Skin epidermis (tissue), 12 donors: ENCODE data around the gene NDUFA8.
"Not testable (repeated sequence)": the region's sequence is repeated elsewhere in the genome, so short reads cannot be mapped to it uniquely, and the experiment has no call there.

Source experiments
- H3K27ac ChIP-seq, 21 experiments: fragments of 200-600 bp; sonication (generic) in 11 of 21; one replicate each; pipeline ENCODE4 v1.5.0; 2020; ENCODE audit warnings: mild to moderate bottlenecking in 3 of 21, inconsistent platforms in 2 of 21, moderate library complexity in 2 of 21
- H3K4me3 ChIP-seq, 7 experiments: fragments of 200-600 bp; sonication (generic) in 2 of 7; one replicate each; pipeline ENCODE4 v1.5.0; 2020; ENCODE audit warnings: inconsistent platforms in 2 of 7, mild to moderate bottlenecking in 2 of 7, moderate library complexity in 1 of 7

The NDUFA8 gene

DNA sequence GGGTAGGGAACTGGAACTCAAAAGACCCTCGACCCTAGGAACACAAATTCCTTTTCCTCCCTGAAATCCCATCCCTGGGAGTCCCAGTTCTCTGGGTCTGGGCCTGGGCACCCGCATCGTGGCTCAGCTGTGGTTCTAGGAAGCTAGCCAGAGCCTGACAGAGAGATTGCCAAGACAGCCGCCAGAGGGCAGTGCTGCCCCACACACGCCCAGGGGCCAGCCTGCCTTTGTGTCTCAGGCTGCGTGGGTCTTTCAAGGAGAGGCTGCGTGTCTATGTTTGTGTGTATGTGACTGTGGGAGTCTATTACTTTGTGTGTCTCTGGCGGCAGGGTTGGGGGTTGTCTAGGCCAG lies 34.4 kb downstream of the NDUFA8 start:
- H3K27ac ChIP-seq = no peak overlapping the region

DNA sequence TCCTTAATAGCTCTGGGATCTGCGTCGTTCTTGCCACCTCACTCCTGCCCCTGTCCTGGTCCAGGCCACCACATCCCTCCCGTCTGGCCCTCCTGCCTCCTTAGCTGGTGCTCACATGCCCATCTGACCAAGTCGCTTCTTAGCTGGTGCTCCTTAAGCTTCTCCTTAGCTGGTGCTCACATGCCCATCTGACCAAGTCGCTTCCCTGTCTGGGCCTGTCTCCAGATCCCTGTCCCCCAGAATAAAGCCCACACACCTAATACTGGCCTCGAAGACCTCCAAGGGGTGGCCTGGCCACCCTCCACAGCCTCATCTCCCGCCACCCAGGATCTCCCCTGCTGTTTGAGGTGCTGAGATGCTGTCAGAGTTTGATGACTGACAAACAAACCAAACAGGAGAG lies 35.1 kb downstream of the NDUFA8 start:
- Histone ChIP-seq H3K27ac (no peak overlapping the region), H3K4me3 (no peak overlapping the region)

More for the DNA sequence above, 34.4 kb downstream of the NDUFA8 start:
- no peak overlapping the region for H3K4me3 ChIP-seq

DNA sequence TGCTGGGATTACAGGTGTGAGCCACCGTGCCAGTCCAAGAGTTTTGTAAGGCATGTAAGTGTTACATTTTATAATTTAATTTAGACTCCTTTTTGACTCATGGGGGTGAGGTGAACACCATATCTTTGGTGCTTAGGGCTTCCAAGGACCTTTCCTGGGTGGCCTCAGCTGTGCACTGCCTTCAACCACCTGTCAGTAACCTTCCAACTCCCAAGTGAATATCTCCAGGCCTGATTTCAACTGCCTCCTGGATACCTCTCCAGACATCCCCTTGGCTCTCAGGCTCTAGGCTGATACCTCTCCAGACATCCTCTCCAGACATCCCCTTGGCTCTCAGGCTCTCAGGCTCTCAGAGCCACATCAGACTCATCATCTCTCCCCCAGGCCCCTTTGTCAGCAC lies 35.5 kb downstream of the NDUFA8 start:
- H3K27ac ChIP-seq = no peak overlapping the region
- no peak overlapping the region for H3K4me3 ChIP-seq

DNA sequence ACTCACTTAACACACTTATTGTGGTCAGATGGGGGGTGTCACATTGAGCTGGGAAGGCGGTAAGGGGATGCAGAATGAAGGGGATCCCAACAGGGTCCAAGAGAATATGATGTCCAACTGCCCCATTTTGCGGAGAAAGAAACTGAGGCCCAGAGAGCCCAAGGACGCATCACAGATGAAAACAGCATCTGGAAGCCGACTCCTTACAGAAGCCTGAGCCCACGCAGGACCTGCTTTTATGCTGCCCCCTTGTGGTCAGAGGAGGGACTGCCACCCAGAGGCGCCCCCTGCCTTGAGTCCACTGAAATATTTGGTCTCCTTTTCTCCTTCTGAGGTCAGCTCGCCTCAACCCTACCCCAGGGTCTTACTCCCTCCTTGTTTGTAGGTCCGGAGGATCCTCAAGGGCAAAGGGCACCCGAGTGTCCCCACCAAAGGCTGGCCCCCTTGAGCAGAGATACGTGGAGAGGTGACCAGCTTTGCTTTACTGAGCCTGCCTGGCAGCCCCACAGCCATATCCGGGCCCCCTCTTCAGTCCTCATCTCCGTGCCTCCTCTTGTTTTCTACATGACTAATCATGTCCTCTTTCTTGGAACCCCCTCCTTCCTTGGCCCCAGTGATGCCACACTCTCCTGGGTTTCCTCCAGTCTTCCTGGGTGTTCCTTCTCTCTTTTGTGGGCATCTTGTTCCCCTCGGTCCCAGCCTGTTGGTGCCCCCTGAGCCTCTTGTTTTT lies 36.5 kb downstream of the NDUFA8 start:
- Histone ChIP-seq H3K27ac (no peak overlapping the region), H3K4me3 (no peak overlapping the region)

DNA sequence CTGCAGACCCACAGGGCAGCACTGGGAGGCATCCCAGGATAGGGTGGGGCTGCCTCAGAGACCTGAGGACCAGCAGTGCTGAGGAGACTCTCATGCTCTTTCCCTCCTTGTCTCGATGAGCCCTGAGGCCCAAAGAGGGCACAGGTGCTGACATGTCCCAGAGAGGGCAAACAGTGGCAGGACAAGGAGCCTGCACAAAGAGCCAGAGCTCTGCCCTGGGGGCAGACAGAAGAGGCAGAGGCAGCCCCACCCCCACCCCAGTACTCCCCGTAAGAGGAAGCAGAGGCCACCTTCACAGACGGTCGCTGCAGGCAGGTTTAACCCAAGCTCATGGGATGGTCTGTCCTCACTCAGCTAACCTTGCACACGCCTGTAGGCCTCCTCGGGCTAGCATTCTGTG lies 37.1 kb downstream of the NDUFA8 start:
- Histone ChIP-seq H3K4me3 (no peak overlapping the region), H3K27ac (no peak overlapping the region)

DNA sequence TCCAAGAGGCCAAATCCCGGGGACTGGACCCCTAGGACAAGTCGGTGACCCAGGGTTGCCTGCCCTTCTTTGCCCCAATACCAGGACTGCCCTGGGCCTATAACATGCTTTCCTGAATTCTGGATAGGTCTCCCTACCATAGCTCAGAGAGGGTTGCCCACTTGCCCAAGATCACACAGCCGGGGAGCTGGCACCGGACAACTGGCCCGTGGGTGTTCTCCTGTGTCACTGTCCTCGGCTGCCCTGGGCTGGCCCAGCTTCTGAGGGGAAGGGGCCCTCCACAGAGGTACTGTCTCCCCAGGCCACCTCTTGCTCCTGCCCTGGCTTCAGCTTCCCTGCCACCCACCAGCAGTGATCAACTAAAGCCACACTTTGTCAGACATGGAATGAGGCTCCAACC lies 37.6 kb downstream of the NDUFA8 start:
- H3K27ac ChIP-seq = no peak overlapping the region
- H3K4me3 ChIP-seq = no peak overlapping the region

DNA sequence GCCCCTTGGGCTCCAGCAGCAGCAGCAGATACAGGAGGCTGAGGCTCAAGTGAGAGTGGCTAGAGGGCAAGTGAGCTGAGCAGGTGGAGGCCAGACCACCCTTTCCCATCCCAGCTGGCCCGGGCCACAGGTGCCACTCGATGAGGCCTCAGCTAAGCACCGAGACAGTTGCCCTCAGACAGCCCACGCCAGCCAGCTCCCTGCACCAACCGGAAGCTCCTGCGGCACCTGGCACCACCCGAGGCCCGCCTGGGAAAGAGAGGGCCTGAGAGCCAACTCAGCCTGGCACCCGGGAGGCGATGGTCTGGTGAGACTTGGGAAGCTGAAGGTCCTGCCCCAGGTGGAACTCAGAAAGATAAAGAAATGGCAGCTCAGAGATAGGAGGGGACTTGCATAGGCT lies 38.2 kb downstream of the NDUFA8 start:
- no peak overlapping the region for H3K4me3 ChIP-seq
- no peak overlapping the region for H3K27ac ChIP-seq

DNA sequence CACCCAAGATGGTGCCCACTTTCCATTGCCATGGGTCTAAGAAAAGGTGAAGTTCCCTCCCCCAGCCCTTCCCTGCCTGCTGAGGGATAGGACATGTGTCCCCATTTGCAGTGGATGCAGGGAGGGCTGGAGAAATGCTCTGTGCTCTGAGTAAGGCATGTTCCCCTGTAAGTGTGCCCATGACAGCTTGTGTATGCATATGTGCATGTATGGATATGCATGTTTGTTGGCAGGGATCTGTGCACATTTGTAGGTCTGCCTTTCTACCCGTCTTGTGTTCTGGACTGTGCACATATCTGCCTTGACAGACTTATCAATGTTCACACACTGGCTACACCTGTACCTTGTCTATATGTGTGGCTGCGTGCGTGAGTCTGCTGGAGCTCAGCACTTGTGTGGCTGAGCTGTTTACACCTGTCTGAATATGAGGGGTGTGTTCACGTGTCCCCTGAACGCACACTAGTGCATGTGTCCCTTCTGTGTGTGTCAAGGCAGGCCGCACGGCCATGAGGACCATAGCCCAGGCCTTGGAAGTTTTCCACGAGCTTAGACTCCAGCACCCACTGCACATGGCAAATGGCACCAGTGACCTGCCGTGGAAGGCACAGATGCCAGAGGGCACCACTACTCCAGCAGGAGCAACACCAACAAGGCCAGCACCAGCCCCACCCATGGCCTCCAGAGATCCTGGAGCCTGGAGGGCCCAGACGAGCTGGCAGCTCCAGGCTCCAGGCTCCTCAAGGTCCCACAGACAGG lies 39.1 kb downstream of the NDUFA8 start:
- Histone ChIP-seq H3K4me3 (no peak overlapping the region), H3K27ac (no peak overlapping the region)

DNA sequence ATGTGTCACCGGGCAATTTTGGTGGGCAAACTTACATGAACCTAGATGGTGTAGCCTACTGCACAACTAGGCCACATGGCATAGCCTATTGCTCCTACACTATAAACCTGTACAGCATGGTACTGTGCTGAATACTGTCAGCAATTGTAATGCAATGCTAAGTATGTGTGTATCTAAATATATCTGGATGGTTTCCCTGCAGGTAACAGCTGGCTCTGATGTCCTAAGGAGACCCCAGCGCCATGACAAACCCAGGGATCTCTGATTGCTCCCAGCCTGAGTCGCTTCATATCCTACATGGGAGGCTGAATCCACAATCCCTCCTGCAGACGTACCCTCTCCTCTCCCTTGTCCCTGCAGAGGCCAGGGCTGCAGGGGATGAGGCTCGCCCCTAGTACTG lies 39.9 kb downstream of the NDUFA8 start:
- Histone ChIP-seq H3K27ac (no peak overlapping the region), H3K4me3 (no peak overlapping the region)

DNA sequence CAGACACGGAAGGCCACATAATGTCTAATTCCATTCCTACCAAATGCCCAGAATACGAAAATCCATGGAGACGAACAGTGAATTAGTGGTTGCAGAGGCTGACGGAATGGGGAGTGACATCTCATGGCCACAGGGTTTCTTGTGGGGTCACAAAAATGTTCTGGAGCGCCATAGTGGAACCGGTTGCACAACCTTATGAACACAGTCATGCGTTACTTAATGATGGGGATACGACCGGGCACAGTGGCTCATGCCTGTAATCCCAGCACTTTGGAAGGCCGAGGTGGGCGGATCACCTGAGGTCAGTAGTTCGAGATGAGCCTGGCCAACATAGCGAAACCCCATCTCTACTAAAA lies 40.4 kb downstream of the NDUFA8 start:
- Histone ChIP-seq H3K27ac (no peak overlapping the region), H3K4me3 (no peak overlapping the region)

DNA sequence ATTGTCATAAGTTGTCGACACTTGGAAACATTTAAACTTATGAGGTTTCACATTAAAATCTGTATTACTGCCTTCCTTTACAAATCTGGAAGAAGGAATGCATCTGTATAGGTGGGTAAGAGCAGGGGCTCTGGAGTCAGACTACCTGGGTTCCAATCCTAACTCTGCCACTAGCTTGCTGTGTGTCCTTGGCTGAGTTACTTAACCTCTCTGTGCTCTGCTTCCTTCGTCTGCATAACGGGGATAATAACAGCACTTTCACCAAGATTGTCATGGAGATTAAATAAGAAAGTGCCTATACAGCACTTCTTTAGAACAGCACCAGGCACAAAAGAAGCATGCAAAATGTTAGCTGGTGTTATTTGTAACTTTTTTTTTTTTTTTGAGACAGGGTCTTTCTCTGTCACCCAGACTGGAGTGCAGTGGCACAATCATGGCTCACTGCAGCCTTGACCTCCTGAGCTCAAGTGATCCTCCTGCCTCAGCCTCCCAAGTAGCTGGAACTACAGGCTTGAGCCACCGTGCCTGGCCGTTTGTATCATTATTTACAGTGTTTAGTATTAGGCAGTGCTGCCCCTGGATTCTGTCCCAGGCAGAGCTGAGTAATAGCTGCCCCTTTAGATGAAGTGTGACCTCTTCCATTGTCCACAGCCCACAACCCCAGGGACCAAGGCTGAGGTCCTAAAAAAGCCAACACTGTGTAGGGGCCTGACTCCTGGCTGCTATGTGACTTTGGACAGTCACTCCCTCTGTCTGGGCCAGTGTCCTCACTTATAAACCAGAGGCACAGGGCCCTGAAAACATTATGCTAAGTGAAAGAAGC lies 41.0 kb downstream of the NDUFA8 start:
- no peak overlapping the region for H3K4me3 ChIP-seq
- no peak overlapping the region for H3K27ac ChIP-seq

DNA sequence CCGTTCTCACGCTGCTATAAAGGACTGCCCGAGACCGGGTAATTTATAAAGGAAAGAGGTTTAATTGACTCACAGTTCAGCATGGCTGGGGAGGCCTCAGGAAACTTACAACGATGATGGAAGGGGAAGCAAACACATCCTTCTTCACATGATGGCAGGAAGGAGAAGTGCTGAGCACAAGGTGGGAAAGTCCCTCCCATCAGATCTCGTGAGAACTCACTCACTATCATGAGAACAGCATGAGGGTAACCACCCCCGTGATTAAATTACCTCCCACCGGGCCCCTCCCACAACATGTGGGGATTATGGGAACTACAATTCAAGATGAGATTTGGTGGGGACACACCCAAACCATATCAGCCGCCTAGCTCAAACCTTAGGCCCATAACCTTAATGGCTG lies 42.3 kb downstream of the NDUFA8 start:
- H3K27ac ChIP-seq, H3K4me3 ChIP-seq: not testable (repeated sequence)

DNA sequence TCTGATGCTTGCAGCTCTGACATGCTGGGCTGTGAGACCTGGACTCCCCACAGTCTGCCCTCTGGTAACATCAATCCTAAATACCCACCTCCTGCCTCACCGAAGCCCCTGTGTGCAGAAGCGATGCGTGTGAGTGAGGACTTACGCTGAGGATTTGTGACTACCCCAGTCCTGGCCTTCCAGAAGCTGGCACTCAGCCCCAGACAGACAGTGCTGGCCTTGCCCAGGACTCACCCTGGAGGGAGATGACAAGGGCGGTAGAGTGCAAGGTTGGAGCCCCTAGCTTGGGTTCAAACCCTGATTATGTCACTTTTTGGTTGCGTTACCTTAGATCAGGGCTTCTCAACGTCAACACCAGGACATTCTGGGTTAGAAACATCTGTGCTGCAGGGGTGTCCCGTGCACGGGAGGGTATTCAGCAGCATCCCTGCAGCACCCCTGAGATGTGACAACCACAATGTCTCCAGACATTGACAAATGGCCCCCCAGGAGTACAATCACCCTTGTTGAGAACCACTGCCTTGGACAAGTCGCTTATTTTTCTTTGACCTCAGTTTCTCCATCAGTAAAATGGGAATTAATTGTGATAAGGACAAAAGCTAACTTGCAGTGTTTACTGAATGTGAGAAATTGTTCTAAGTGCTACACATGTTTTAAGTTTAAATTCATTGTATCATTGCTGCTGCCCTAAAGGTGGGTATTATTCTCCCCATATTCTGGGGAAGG lies 43.0 kb downstream of the NDUFA8 start:
- Histone ChIP-seq H3K4me3 (no peak overlapping the region), H3K27ac (no peak overlapping the region)

DNA sequence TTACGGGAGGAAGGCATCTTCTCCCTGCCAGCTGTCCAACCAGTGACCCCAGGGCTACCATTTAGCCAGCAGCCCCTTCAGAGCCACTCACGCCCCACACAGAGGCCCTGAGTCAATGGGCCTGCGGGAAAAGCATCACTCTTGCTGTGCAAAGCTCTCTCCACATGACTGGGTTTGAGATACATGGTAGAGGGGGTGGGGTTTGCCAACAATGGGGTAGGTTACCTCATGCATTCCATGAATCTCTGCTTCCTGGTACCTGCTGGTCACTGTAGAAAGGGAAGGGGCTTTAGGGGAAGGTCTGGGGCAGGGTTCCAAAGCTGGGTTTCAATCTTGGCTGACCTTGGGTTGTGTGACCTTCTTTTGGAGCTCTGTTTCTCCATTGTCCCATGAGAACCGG lies 43.5 kb downstream of the NDUFA8 start:
- H3K27ac ChIP-seq = no peak overlapping the region

DNA sequence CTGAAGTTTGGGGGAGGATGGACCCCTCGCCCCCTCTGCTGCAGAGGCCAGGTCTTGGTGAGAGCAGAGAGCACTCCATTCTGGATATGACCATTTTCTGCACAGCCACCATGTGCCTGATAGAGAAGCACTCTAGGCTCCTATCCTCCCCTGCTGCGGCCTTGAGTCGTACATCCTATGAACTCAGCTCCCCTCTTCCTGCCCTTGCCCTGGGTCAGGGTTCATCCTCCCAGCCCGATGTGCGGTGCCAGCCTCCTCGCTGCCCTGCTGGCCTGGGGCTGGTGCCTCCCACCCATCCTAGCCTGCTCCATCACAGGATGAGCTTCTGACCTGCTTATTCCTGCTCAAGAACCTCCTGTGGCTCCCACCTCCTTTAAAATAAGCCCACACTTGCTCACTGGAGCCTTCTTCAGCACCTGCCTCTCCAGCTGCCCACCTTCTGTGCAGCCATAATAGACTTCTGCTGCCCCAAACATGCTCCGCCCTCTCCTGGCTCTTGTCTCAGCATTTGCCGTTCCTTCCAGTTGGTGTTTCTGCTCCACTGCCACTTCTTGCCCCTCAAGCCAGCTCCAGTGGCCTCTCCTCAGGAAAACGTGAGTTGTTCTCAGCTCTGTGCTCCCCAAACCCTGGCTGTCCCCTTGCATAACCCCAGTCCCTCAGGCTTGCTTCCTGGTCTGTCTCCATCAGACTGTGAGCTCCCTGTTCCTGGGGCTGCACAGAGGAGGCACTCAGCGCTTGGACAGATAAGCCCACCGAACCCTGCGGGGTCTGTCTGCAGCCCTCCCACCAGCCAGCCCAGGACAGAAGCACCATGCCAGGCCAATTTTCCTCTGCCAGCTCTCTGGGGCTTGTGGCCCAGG lies 44.2 kb downstream of the NDUFA8 start:
- no peak overlapping the region for H3K4me3 ChIP-seq

More for the DNA sequence above, 43.5 kb downstream of the NDUFA8 start:
- no peak overlapping the region for H3K4me3 ChIP-seq

DNA sequence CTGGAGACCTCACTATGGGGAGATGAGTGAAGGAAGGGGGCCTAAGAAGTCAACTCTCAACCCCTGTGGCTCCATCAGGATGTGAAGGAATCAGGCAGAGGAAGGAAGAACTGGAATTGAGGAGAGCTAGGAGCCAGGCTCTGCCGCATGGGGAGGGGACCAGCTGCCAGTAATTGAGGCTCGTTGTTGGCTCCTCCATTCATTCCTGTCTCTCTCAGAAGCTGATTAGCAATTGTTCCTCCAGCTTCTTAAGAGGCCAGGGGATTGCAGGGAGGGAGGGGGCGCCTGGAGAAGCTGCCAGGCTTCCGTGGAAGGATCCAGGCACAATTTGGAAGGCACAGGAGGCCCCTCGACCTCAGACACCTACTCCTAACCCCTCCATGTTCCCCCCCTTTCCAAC lies 46.0 kb downstream of the NDUFA8 start:
- no peak overlapping the region for H3K4me3 ChIP-seq
- H3K27ac ChIP-seq = no peak overlapping the region

More for the DNA sequence above, 44.2 kb downstream of the NDUFA8 start:
- no peak overlapping the region for H3K27ac ChIP-seq

DNA sequence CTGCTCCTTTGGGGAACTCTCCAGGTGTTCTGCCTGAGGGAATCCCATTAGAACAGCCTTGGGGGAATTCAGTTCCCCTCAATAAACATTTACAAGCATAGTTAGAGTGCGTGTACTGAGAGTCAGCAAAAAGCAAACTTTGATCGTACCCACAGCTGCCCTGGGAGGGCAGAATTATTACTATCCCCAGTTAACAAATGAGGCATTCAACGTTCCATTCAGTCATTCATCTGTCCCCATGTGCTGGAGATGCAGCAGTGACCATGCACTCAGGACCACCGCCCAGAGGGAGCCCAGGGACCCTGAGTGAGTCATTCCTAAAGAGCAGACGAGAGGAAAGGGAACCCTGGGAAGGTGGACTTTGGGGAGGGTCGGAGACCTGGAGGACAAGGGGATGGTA lies 47.3 kb downstream of the NDUFA8 start:
- no peak overlapping the region for H3K4me3 ChIP-seq
- H3K27ac ChIP-seq = no peak overlapping the region

DNA sequence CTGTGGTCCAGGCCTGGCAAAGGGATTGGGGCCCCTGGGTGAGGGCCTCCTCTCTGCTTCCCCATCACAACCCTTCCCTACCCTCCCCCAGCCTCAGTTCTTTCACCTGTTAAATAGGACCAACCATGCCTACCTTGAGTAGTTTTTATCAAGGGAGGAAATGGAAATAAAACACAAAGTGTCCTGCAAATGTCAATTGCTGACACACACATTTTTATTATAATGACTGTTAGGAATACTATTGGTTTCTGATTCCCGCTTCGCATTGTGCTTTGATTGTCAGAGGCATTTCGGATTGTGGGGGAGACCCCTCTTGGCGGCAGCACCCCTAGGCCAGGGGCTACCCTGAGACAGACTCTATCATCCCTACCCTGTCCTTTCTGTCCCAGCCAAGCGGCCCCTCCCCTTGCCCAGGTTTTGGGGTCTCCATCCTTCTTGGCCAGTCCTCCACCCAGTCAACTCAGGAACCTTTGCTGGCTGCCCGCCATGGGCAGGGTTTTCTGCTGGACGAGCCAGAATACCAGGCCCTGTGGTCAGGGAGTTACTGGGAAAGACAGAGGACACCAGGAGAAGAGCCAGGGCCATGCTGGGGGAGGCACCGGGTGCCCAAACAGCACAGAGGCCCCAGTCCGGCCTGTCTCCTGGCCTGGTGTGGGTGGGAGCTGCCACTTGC lies 48.0 kb downstream of the NDUFA8 start:
- Histone ChIP-seq H3K27ac (no peak overlapping the region), H3K4me3 (no peak overlapping the region)
